Mammary epithelial cell (primary cell): ENCODE data around the gene KMT2C.

Experiments
- EZH2 ChIP-seq: IDR thresholded peaks from 2 replicates; pipeline ENCODE4 v1.6.1; 2012; ENCODE audit warnings: low read length, inconsistent platforms, borderline replicate concordance
- TF ChIP-seq, protein P1 (sequence below), 2 donors: IDR thresholded peaks in 1 of 2; conservative IDR thresholded peaks in 1 of 2; 2 replicates each; pipeline ENCODE4 v1.5.1; 2011 to 2012; ENCODE audit warnings: inconsistent platforms in 2 of 2, low read length in 2 of 2, mild to moderate bottlenecking in 2 of 2, control low read depth in 1 of 2, low read depth in 1 of 2; ENCODE audit not compliant: insufficient read depth in 1 of 2; ENCODE audit errors: extremely low read depth in 1 of 2

DNA sequence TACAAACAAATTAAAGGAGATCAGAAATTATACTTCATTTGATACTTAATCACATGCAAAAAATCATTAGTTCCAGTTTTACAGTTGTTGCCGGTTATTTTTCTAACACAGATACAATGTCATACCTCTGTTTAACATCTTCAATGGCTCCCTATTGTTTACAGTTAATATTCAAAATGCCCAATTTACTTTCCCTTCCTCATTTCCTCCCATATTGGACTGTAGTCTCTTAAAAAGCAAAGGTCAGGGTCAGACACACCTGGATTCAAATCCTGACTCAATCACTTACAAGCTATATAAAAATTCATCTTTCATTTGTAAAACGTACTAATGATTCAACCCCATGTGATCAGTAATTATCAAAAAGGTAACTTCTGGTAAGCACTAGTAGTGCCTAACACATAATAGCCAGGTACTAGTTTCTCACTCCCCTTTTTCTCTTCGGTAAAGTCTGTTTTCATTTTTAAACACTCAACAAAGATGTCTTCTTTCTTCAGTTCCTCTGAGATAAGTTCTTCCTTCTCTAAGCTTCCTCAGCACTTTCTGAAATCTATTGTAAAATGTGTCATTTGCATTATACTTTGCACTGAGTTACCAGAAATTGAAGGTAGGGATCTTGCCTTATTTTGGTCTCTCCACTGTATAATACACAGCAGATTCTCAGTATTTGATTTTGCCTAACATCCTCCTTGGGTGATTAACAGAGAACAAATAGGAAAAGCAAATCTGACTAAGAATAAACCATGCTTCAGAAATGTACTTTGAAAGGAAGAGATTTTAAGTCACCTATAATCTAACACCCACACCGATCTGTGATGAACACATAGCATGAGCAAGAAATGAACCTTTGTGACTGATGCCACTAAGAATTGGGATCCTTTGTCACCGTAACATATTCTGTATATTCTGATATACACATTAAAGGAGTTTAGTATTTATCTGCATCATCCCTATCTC, 16.1 kb downstream of the KMT2C start:
- TF ChIP-seq EZH2 = no peak
- TF ChIP-seq, protein P1, sequence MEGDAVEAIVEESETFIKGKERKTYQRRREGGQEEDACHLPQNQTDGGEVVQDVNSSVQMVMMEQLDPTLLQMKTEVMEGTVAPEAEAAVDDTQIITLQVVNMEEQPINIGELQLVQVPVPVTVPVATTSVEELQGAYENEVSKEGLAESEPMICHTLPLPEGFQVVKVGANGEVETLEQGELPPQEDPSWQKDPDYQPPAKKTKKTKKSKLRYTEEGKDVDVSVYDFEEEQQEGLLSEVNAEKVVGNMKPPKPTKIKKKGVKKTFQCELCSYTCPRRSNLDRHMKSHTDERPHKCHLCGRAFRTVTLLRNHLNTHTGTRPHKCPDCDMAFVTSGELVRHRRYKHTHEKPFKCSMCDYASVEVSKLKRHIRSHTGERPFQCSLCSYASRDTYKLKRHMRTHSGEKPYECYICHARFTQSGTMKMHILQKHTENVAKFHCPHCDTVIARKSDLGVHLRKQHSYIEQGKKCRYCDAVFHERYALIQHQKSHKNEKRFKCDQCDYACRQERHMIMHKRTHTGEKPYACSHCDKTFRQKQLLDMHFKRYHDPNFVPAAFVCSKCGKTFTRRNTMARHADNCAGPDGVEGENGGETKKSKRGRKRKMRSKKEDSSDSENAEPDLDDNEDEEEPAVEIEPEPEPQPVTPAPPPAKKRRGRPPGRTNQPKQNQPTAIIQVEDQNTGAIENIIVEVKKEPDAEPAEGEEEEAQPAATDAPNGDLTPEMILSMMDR (conservative IDR thresholded peaks at IDR 0.05 in 1 of 2, IDR thresholded peaks at IDR 0.05 in 1 of 2; ENCODE audit: extremely low read depth in 1 of 2, insufficient read depth in 1 of 2, low read depth in 1 of 2, low read length in 2 of 2) = no peak
